ENCODE measurements around the gene PROM1.

DNA sequence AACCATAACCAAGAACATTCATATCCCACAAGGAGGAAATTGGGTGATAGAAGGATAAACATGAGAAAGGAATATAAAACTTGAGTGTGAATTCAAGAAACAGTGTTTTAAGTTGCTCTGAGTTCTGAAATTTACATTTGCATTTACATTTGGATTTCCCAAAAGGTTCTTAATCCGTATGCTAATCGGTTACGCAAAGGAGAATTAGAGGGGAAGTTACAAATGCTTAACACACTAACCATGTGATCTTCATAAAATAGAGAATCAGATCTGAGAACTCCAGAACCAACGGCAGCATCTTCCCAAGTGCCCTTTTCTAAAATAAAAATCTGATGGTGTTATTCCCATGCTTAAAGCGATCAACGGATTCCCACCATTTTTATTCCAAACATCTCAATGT, 48.0 kb downstream of the PROM1 start:
- TF ChIP-seq EZH2 (IDR thresholded peaks at IDR 0.05) (no peak), POLR2AphosphoS5 (IDR thresholded peaks at IDR 0.05; ENCODE audit: borderline replicate concordance, low read depth, low read length) (no peak)
